Testis (tissue), 2 donors: Measurements from ENCODE around the gene ARID3A.

Source experiments
- CTCF ChIP-seq, 3 experiments: fragments of 450-650 bp in 2 of 3; fragments of 200-600 bp in 1 of 3; sonication (generic) in 1 of 3; IDR thresholded peaks; one replicate each; pipeline ENCODE4 v1.5.1; 2016 to 2019; ENCODE audit warnings: antibody characterized with exemption in 3 of 3, mild to moderate bottlenecking in 2 of 3, moderate library complexity in 1 of 3
- POLR2A ChIP-seq: fragments of 450-650 bp; IDR thresholded peaks from one replicate; pipeline ENCODE4 v1.6.1; 2017; ENCODE audit warnings: antibody characterized with exemption, mild to moderate bottlenecking, moderate library complexity

- TF ChIP-seq POLR2A (no peak), CTCF (IDR thresholded peaks at IDR 0.05) (no peak)
These were observed 16.4 kb downstream of the ARID3A start for GRCh38 chr19:942133-942645.
